NB4 (cell line): Measurements from ENCODE around the gene AGTPBP1.
A peak's percentile ranks its signal among the peaks of the same experiment; 100 is the strongest.

Experiments used
- DNase-seq: peaks from one replicate; pipeline ENCODE4 v3.0.0; 2010; ENCODE audit warnings: low read depth
- H3K4me3 ChIP-seq: one replicate; pipeline ENCODE4 v1.5.1; 2011; ENCODE audit warnings: mild to moderate bottlenecking, low read depth, low read length, moderate library complexity
- CTCF ChIP-seq: IDR thresholded peaks from one replicate; pipeline ENCODE4 v1.5.1; 2012; ENCODE audit warnings: low read depth, low read length
- MAX ChIP-seq: IDR thresholded peaks from 2 replicates; pipeline ENCODE4 v1.6.1; 2011; ENCODE audit warnings: low read depth, low read length
- MYC ChIP-seq: IDR thresholded peaks from 2 replicates; pipeline ENCODE4 v1.6.1; 2011; ENCODE audit warnings: low read depth, low read length
- POLR2A ChIP-seq: IDR thresholded peaks from 2 replicates; pipeline ENCODE4 v1.6.1; 2011; ENCODE audit warnings: mild to moderate bottlenecking; ENCODE audit not compliant: insufficient read length; ENCODE audit errors: extremely low read depth

AGTPBP1 gene

GRCh38 chr9:85541876-85542275 lies 199.9 kb downstream of the AGTPBP1 start:
- no peak for DNase-seq
- no peak overlapping the region for H3K4me3 ChIP-seq
- TF ChIP-seq POLR2A, result no peak
- no peak for TF ChIP-seq MAX
- TF ChIP-seq CTCF, result no peak
- TF ChIP-seq MYC, result no peak

GRCh38 chr9:85536514-85536913 lies 205.2 kb downstream of the AGTPBP1 start:
- TF ChIP-seq POLR2A, result no peak
- no peak for TF ChIP-seq MAX
- no peak for TF ChIP-seq CTCF
- H3K4me3 ChIP-seq, result no peak overlapping the region

GRCh38 chr9:85536076-85536475 lies 205.7 kb downstream of the AGTPBP1 start:
- H3K4me3 ChIP-seq, result no peak overlapping the region
- no peak for DNase-seq
- TF ChIP-seq MYC, result no peak
- TF ChIP-seq CTCF, result no peak
- no peak for TF ChIP-seq MAX
- TF ChIP-seq POLR2A, result no peak

More at GRCh38 chr9:85536514-85536913, 205.2 kb downstream of the AGTPBP1 start:
- DNase-seq, result no peak

GRCh38 chr9:85534340-85534739 lies 207.4 kb downstream of the AGTPBP1 start:
- H3K4me3 ChIP-seq, result no peak overlapping the region
- DNase-seq, result peak; percentile 9
- TF ChIP-seq POLR2A, result no peak
- TF ChIP-seq MYC, result no peak
- TF ChIP-seq MAX, result no peak
- TF ChIP-seq CTCF, result no peak

- DNase-seq, result no peak
- H3K4me3 ChIP-seq, result no peak overlapping the region
- TF ChIP-seq POLR2A (no peak), MAX (no peak), MYC (no peak), CTCF (no peak)
Observed at GRCh38 chr9:85533538-85533937, 208.2 kb downstream of the AGTPBP1 start.

- TF ChIP-seq POLR2A (no peak), MYC (no peak), MAX (no peak), CTCF (no peak)
- DNase-seq, result no peak
- no peak overlapping the region for H3K4me3 ChIP-seq
Observed at GRCh38 chr9:85530721-85531120, 211.0 kb downstream of the AGTPBP1 start.
